HEK293 (cell line): Measurements from ENCODE around the gene XPO5.

Experiments
- CTCF ChIA-PET: fragments of 350-600 bp; formaldehyde crosslinking; extraction: SDS; loops from one replicate; lab custom pipeline; 2021; ENCODE audit warnings: antibody characterized with exemption; lab: Yijun Ruan, JAX
- POLR2A ChIA-PET: fragments of 300-600 bp; formaldehyde crosslinking; extraction: SDS; loops from one replicate; lab custom pipeline; 2020; ENCODE audit warnings: antibody characterized with exemption, inconsistent platforms; lab: Yijun Ruan, JAX
- H3K27ac ChIP-seq: fragments of 200-500 bp; sonication (Bioruptor generic); 2 replicates; pipeline ENCODE4 v1.5.1; 2014; ENCODE audit warnings: low read depth, low read length, control low read depth, inconsistent platforms; ENCODE audit errors: extremely low read depth
- H3K36me3 ChIP-seq, 2 experiments: fragments of 200-500 bp in 1 of 2; sonication (Bioruptor generic) in 1 of 2; 1 replicate in 1 of 2; 2 replicates in 1 of 2; pipeline ENCODE4 v1.5.1; 2014 to 2017; ENCODE audit warnings: inconsistent platforms in 2 of 2, low read length in 2 of 2; ENCODE audit not compliant: control insufficient read depth in 2 of 2, insufficient read depth in 1 of 2
- H3K4me1 ChIP-seq: fragments of 200-500 bp; sonication (Bioruptor generic); 2 replicates; pipeline ENCODE4 v1.5.1; 2014; ENCODE audit warnings: mild to moderate bottlenecking, low read length, inconsistent platforms; ENCODE audit not compliant: control insufficient read depth, insufficient read depth
- H3K4me3 ChIP-seq: 2 replicates; pipeline ENCODE4 v1.5.1; 2011; ENCODE audit warnings: low read depth, mild to moderate bottlenecking, control low read depth, low read length, moderate library complexity
- H3K9me3 ChIP-seq: fragments of 200-500 bp; sonication (Bioruptor generic); 2 replicates; pipeline ENCODE4 v1.5.1; 2014; ENCODE audit warnings: low read depth, low read length, inconsistent platforms; ENCODE audit not compliant: control insufficient read depth, insufficient read depth
- FEZF1 ChIP-seq: fragments of 450-650 bp; formaldehyde crosslinking; IDR thresholded peaks from 2 replicates; pipeline ENCODE4 v1.5.1; 2016; ENCODE audit warnings: missing biosample characterization, missing genetic modification characterization
- PRDM10 ChIP-seq: fragments of 450-650 bp; formaldehyde crosslinking; IDR thresholded peaks from 2 replicates; pipeline ENCODE4 v1.5.1; 2016; ENCODE audit warnings: missing biosample characterization, missing genetic modification characterization
- PRDM2 ChIP-seq: fragments of 450-650 bp; formaldehyde crosslinking; IDR thresholded peaks from 2 replicates; pipeline ENCODE4 v1.5.1; 2016; ENCODE audit warnings: missing biosample characterization, missing genetic modification characterization, borderline replicate concordance
- REST ChIP-seq: fragments of 450-650 bp; formaldehyde crosslinking; IDR thresholded peaks from 2 replicates; pipeline ENCODE4 v1.5.1; 2016; ENCODE audit warnings: missing biosample characterization, missing genetic modification characterization
- SETDB1 ChIP-seq: IDR thresholded peaks from one replicate; pipeline ENCODE4 v1.6.1; 2017; ENCODE audit warnings: mild to moderate bottlenecking, low read length, moderate library complexity, mixed read lengths; ENCODE audit not compliant: insufficient read length
- TRIM28 ChIP-seq: IDR thresholded peaks from 2 replicates; pipeline ENCODE4 v1.6.1; 2011; ENCODE audit warnings: low read length, control low read depth, borderline replicate concordance
- ZFHX2 ChIP-seq: fragments of 450-650 bp; formaldehyde crosslinking; conservative IDR thresholded peaks from 2 replicates; pipeline ENCODE4 v1.5.1; 2016; ENCODE audit warnings: missing biosample characterization, missing genetic modification characterization
- ZNF174 ChIP-seq: fragments of 450-650 bp; formaldehyde crosslinking; IDR thresholded peaks from 2 replicates; pipeline ENCODE4 v1.5.0; 2017; ENCODE audit warnings: missing biosample characterization, mild to moderate bottlenecking, missing genetic modification characterization
- ZNF266 ChIP-seq: fragments of 450-650 bp; formaldehyde crosslinking; IDR thresholded peaks from 2 replicates; pipeline ENCODE4 v1.5.1; 2016; ENCODE audit warnings: missing biosample characterization, missing genetic modification characterization, low read depth
- ZNF366 ChIP-seq: fragments of 450-650 bp; formaldehyde crosslinking; conservative IDR thresholded peaks from 2 replicates; pipeline ENCODE4 v1.5.1; 2016; ENCODE audit warnings: missing biosample characterization, missing genetic modification characterization
- ZNF558 ChIP-seq: fragments of 450-650 bp; formaldehyde crosslinking; IDR thresholded peaks from 2 replicates; pipeline ENCODE4 v1.5.1; 2016; ENCODE audit warnings: missing biosample characterization, missing genetic modification characterization
- ZNF658 ChIP-seq: fragments of 450-650 bp; formaldehyde crosslinking; IDR thresholded peaks from 2 replicates; pipeline ENCODE4; 2016; ENCODE audit warnings: missing biosample characterization, missing genetic modification characterization
- ZNF670 ChIP-seq: fragments of 450-650 bp; formaldehyde crosslinking; IDR thresholded peaks from 2 replicates; pipeline ENCODE4 v1.5.1; 2016; ENCODE audit warnings: missing biosample characterization, missing genetic modification characterization, low read depth
- ZNF677 ChIP-seq: fragments of 450-650 bp; IDR thresholded peaks from 2 replicates; pipeline ENCODE4 v1.5.0; 2018; ENCODE audit warnings: missing biosample characterization, mild to moderate bottlenecking, missing genetic modification characterization, moderate library complexity
- ZNF707 ChIP-seq: fragments of 450-650 bp; formaldehyde crosslinking; IDR thresholded peaks from 2 replicates; pipeline ENCODE4 v1.5.1; 2016; ENCODE audit warnings: missing biosample characterization, missing genetic modification characterization
- ZSCAN23 ChIP-seq: fragments of 450-650 bp; formaldehyde crosslinking; IDR thresholded peaks from 2 replicates; pipeline ENCODE4 v1.5.1; 2016; ENCODE audit warnings: missing biosample characterization, missing genetic modification characterization
- TF ChIP-seq, protein P1 (sequence below): fragments of 450-650 bp; formaldehyde crosslinking; IDR thresholded peaks from 2 replicates; pipeline ENCODE4 v1.5.1; 2017; ENCODE audit warnings: missing biosample characterization, missing genetic modification characterization

Gene XPO5

GRCh38 chr6:43544461-43544860 is 31.4 kb downstream of the XPO5 start:
- H3K27ac ChIP-seq, result no peak overlapping the region
- POLR2A ChIA-PET, result interaction anchor here (0.7 to 1.2 kb wide), 2 partner anchors 13 to 31 kb away, joined by 3 read pairs; partner anchors contain the start of genes POLH and XPO5
- H3K36me3 ChIP-seq, result peaks cover 89% of the 10 kb centered on the region in 2 experiments
- no peaks in the 10 kb centered on the region for H3K9me3 ChIP-seq
- CTCF ChIA-PET, result interaction anchor here (1.0 to 1.4 kb wide), 2 partner anchors 20 to 64 kb away, joined by 3 to 4 read pairs; no protein-coding TSS in a partner anchor
- H3K4me3 ChIP-seq, result no peak overlapping the region
- H3K4me1 ChIP-seq, result no peaks in the 10 kb centered on the region
- TF ChIP-seq PRDM10 (tag by site-specific recombination) (no peak), ZNF658 (no peak), ZNF266 (no peak), TRIM28 (no peak), ZNF174 (tag by site-specific recombination) (no peak), ZSCAN23 (tag by site-specific recombination) (no peak), ZNF707 (tag by site-specific recombination) (no peak), ZNF366 (tag by site-specific recombination) (no peak), ZFHX2 (tag by site-specific recombination) (no peak), REST (tag by site-specific recombination) (no peak), PRDM2 (tag by site-specific recombination) (no peak), FEZF1 (tag by site-specific recombination) (no peak), SETDB1 (no peak), ZNF558 (tag by site-specific recombination) (no peak), ZNF677 (tag by site-specific recombination) (no peak), ZNF670 (tag by site-specific recombination) (no peak)
- TF ChIP-seq, protein P1, sequence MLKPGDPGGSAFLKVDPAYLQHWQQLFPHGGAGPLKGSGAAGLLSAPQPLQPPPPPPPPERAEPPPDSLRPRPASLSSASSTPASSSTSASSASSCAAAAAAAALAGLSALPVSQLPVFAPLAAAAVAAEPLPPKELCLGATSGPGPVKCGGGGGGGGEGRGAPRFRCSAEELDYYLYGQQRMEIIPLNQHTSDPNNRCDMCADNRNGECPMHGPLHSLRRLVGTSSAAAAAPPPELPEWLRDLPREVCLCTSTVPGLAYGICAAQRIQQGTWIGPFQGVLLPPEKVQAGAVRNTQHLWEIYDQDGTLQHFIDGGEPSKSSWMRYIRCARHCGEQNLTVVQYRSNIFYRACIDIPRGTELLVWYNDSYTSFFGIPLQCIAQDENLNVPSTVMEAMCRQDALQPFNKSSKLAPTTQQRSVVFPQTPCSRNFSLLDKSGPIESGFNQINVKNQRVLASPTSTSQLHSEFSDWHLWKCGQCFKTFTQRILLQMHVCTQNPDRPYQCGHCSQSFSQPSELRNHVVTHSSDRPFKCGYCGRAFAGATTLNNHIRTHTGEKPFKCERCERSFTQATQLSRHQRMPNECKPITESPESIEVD (tag by site-specific recombination), result no peak
